ENCODE data around the gene CAPN12.
"Not testable (repeated sequence)": the region's sequence is repeated elsewhere in the genome, so short reads cannot be mapped to it uniquely, and the experiment has no call there.

The CAPN12 gene

DNA sequence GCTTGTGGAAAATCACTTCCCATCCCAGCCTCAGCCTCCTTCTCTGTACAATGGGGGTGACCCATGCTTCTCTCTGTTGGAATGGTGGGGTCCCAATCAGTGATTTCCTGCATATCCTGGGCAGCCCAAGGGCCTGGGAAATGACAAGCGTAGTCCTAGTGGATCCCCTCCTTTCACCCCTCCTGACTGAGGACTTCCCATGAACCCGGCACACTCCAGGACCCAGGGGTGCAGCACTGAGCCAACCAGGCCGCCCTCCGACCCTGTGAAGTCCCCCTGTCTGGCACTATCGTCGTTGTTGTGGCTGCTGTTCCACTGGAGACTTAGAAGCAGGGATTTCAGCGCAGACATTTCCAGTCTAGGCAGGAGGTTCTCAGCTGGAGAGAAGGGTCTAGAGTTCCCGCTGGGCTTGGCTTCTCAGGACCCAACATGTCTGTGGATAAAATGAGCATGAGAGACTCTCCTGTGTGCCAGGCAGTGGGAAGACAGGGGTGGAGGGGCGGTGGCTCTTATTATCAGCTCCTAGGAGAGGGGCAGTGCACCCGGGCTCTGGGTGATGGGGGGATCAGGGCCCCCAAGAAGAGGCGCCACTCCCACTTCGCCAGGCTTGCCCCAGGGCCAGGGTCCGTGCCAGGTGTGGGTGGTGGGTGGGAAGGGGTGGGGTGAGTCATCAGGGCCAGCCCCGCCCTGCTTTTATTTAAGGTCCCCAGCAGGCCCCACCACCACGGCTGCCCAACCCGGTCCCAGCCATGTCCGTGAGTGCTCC is 44.4 kb upstream of the CAPN12 start, which contains the start of gene LGALS7B:
Gene LGALS7B, plus strand, starts transcription at position 723 of the 766 bp plus-strand sequence. Its CDS starts 27 bp downstream, at position 750.
- no peak for DNase-seq (ENCODE audit: low read depth)
- TF ChIP-seq, protein P1, sequence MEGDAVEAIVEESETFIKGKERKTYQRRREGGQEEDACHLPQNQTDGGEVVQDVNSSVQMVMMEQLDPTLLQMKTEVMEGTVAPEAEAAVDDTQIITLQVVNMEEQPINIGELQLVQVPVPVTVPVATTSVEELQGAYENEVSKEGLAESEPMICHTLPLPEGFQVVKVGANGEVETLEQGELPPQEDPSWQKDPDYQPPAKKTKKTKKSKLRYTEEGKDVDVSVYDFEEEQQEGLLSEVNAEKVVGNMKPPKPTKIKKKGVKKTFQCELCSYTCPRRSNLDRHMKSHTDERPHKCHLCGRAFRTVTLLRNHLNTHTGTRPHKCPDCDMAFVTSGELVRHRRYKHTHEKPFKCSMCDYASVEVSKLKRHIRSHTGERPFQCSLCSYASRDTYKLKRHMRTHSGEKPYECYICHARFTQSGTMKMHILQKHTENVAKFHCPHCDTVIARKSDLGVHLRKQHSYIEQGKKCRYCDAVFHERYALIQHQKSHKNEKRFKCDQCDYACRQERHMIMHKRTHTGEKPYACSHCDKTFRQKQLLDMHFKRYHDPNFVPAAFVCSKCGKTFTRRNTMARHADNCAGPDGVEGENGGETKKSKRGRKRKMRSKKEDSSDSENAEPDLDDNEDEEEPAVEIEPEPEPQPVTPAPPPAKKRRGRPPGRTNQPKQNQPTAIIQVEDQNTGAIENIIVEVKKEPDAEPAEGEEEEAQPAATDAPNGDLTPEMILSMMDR (conservative IDR thresholded peaks at IDR 0.05; ENCODE audit: low read depth, low read length) = no peak

DNA sequence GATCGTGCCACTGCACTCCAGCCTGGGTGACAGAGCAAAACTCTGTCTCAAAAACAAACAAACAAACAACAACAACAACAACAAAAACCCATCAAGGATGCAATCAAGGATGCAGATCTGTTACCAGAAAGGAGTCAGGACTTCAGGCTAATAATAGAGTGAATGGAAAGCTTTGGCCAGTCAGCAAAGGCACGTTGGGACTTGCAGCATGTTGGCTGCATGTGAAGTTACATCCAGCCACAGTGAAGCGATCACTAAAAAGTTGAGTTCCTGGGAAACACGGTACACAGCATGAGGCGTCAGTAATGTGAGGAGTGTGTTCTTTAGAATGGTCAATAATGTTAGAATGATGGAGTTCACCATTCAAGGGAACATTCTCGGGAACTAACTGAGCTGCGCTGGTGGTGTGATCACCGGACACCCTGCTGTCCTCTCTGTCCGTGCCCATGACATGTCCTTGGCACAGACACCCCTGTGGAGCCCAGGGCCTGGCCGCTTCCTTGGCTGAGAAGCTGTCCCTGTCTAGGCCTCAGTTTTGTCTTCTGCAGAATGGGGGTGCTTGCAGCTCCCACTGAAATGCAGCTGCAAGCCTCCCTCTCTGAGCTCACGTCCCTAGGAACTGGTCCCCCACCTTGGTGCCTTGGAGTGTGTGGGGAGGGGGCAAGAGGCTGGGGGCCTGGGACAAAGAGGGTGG is 42.4 kb upstream of the CAPN12 start:
- H3K4me3 ChIP-seq (ENCODE audit: low read length) = no peak overlapping the region
- no peak for DNase-seq (ENCODE audit: low read depth)
- TF ChIP-seq, protein P1 (conservative IDR thresholded peaks at IDR 0.05; ENCODE audit: low read depth, low read length) = no peak

More for the DNA sequence above, 44.4 kb upstream of the CAPN12 start, which contains the start of gene LGALS7B:
- H3K4me3 ChIP-seq (ENCODE audit: low read length) = no peak within 1 kb of the TSS

DNA sequence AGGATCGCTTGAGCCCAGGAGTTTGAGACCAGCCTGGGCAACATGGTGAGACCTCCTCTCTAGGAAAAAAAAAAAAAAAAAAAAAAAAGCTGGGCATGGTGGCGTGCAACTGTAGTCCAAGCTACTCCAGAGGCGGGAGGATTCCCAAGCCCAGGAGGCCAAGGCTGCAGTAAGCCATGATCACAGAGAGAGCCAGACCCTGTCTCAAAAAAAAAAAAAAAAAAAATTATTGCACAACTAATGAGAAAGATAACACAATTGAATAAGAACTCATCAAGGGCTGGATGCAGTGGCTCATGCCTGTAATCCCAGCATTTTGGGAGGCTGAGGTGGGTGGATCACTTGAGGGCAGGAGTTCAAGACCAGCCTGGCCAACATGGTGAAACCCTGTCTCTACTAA is 41.8 kb upstream of the CAPN12 start:
- not testable (repeated sequence) for DNase-seq (ENCODE audit: low read depth); H3K4me3 ChIP-seq (ENCODE audit: low read length)

DNA sequence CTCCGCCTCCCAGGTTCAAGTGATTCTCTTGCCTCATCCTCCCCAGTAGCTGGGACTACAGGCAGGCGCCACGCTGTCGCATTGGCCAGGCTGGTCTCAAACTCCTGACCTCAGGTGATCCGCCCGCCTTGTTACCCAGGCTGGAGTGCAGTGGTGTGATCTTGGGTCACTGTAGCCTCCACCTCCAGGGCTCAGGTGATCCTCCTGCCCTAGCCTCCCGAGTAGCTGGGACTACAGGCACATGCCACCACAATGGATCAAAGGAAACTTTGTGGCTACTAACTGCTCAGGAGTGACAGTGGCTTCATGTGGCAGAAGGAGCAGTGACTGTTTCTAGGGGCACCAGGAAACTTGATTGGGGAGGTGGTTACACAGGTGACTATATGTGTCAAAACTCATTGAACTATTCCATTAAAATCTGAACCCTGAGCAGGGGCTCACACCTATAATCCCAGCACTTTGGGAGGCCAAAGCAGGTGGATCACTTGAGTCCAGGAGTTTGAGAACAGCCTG is 41.0 kb upstream of the CAPN12 start:
- no peak overlapping the region for H3K4me3 ChIP-seq (ENCODE audit: low read length)
- DNase-seq (ENCODE audit: low read depth) = no peak
- TF ChIP-seq, protein P1 (conservative IDR thresholded peaks at IDR 0.05; ENCODE audit: low read depth, low read length) = no peak

DNA sequence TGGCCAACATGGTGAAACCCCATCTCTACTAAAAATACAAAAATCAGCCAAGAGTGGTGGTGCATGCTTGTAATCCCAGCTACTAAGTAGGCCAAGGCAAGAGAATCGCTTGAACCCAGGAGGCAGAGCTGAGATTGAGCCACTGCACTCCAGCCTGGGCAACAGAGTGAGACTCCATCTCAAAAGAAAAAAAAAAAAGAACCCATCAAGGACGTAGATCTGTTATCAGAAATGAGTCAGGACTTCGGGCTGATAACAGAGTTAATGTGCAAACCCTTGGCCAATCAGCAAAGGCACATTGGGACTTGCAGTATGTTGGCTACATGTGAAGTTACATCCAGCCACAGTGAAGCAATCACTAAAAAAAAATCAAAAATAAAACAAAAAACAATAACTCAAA is 40.0 kb upstream of the CAPN12 start:
- TF ChIP-seq, protein P1 (conservative IDR thresholded peaks at IDR 0.05; ENCODE audit: low read depth, low read length) = no peak
- DNase-seq (ENCODE audit: low read depth) = peak; percentile 1
- no peak overlapping the region for H3K4me3 ChIP-seq (ENCODE audit: low read length)

DNA sequence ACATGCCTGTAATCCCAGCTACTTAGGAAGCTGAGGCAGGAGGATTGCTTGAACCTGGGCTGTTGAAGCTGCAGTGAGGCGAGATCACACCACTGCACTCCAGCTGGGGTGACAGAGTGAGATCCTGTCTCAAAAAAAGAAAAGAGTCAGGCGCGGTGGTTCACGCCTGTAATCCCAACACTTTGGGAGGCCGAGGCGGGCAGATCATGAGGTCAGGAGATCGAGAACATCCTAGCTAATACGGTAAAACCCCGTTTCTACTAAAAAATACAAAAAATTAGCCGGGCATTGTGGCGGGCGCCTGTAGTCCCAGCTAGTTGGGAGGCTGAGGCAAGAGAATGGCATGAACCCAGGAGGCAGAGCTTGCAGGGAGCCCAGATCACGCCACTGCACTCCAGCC is 37.9 kb upstream of the CAPN12 start:
- H3K4me3 ChIP-seq (ENCODE audit: low read length); DNase-seq (ENCODE audit: low read depth): not testable (repeated sequence)

DNA sequence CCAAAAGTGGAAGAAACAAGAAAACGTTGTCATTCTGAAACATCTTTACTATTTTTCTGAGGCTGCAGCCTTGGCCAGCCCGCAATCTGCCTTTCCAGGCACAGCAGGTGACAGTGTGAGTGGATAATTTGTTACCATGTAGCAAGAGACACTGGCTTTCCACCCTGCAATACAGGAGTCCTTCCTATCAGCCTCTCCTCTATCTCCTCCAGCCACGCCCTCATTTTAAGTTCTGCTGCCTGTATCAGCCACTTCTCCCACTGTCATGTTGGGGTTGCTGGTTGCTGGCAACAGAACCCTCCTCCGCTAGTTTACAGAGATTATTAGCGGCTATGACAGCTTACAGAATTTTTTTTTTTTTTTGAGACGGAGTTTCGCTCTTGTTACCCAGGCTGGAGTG is 36.8 kb upstream of the CAPN12 start:
- TF ChIP-seq, protein P1 (conservative IDR thresholded peaks at IDR 0.05; ENCODE audit: low read depth, low read length) = no peak
- no peak for DNase-seq (ENCODE audit: low read depth)
- H3K4me3 ChIP-seq (ENCODE audit: low read length) = no peak overlapping the region

DNA sequence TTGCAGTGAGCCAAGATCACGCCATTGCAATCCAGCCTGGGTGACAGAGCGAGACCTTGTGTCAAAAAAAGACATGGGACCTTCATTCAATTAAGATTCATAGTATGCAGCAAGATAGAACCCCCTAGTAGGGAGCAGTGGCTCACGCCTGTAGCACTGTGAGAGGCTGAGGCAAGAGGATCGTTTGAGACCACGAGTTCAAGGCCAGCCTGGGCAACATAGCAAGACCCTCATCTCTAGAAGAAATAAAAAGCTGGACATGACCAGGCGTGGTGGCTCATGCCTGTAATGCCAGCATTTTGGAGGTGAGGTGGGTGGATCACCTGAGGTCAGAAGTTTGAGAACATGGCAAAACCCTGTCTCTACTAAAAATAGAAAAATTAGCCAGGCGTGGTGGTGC is 36.2 kb upstream of the CAPN12 start:
- H3K4me3 ChIP-seq (ENCODE audit: low read length) = no peak overlapping the region
- TF ChIP-seq, protein P1 (conservative IDR thresholded peaks at IDR 0.05; ENCODE audit: low read depth, low read length) = no peak
- no peak for DNase-seq (ENCODE audit: low read depth)
